ENCODE results near the gene SND1.

DNA sequence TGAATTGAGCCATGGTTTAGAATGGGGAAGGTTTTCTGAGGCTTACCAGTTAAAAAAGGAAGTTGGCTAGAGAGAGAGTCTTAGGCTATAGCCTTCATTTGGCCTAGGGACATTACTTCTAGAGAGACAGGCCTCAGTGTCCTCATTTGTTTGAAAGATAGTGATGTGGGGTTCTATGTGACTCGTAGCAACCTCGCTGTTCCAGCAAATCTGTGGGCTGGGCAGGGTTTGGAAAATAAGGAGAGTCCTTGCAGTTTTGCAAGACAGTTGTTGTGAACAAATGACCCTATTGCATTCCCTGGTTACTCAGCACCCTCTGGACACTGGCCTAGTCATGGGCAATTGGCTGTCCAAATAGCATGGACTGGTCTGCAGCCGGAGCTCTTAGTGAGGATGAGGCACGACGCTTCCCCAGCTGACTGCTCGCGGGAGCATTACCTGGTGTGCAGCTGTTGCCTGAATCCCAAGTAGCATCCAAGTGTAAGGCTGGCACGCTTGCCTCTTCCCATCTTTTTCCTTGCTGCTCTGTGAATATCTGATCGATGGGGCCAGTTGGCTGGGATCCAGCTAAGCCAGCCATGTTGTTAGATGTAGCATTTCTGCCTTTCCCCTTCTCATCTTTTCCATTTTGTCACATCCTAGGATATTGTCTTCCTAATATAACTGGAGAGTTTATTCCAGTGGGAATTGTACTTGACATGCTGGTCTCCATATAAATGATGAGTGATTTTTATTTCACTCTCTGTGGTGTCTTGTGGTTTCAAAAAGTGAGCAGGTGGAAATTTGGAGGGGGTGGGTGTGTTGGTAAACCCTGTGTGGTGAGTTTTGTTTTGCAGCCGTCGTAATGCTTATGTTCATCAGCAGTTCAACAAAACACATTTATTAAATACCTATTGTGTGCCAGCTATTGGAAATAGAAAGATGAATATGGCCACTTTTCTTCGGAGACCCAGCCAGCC is 99.8 kb downstream of the SND1 start:
- TF ChIP-seq POLR2A (IDR thresholded peaks at IDR 0.05), result no peak
- no peak for TF ChIP-seq CTCF (IDR thresholded peaks at IDR 0.05)

All from transverse colon (tissue), 3 donors.